Parathyroid adenoma (tissue), 2 donors: ENCODE data around the gene FAM135A.
"Not testable (repeated sequence)": the region's sequence is repeated elsewhere in the genome, so short reads cannot be mapped to it uniquely, and the experiment has no call there.

Source experiments
- H2AFZ ChIP-seq: fragments of 300-600 bp; sonication (generic); one replicate; pipeline ENCODE4 v1.7.0; 2017; ENCODE audit warnings: antibody characterized with exemption, mild to moderate bottlenecking
- H3K27ac ChIP-seq: fragments of 300-600 bp; sonication (generic); one replicate; pipeline ENCODE4 v1.7.0; 2017
- H3K27me3 ChIP-seq: fragments of 300-600 bp; sonication (generic); one replicate; pipeline ENCODE4 v1.7.0; 2017; ENCODE audit warnings: low read length; ENCODE audit not compliant: control insufficient read depth, insufficient read depth
- H3K36me3 ChIP-seq: fragments of 300-600 bp; sonication (generic); one replicate; pipeline ENCODE4 v1.7.0; 2017; ENCODE audit warnings: low read length; ENCODE audit not compliant: control insufficient read depth, insufficient read depth
- H3K4me1 ChIP-seq: fragments of 300-600 bp; sonication (generic); one replicate; pipeline ENCODE4 v1.7.0; 2017; ENCODE audit warnings: control low read depth
- H3K4me2 ChIP-seq: fragments of 300-600 bp; sonication (generic); one replicate; pipeline ENCODE4 v1.7.0; 2017; ENCODE audit warnings: low read length
- H3K4me3 ChIP-seq: fragments of 300-600 bp; sonication (generic); one replicate; pipeline ENCODE4 v1.7.0; 2017; ENCODE audit warnings: low read depth, low read length
- H3K79me2 ChIP-seq: fragments of 300-600 bp; sonication (generic); one replicate; pipeline ENCODE4 v1.7.0; 2017; ENCODE audit warnings: control low read depth
- H3K9ac ChIP-seq: fragments of 300-600 bp; sonication (generic); one replicate; pipeline ENCODE4 v1.7.0; 2017; ENCODE audit warnings: mild to moderate bottlenecking
- H3K9me3 ChIP-seq: fragments of 300-600 bp; sonication (generic); one replicate; pipeline ENCODE4 v1.7.0; 2017; ENCODE audit warnings: low read length; ENCODE audit not compliant: control insufficient read depth
- CTCF ChIP-seq: fragments of 300-600 bp; sonication (generic); IDR thresholded peaks from one replicate; pipeline ENCODE4 v1.7.0; 2017; ENCODE audit warnings: antibody characterized with exemption, mild to moderate bottlenecking
- donor health status: primary hyperparathyroidism.

Gene FAM135A

GRCh38 chr6:70494833-70495232, 81.5 kb downstream of the FAM135A start:
- Histone ChIP-seq H2AFZ (no peak overlapping the region), H3K27me3 (no peaks in the 10 kb centered on the region), H3K4me2 (no peak overlapping the region), H3K79me2 (no peaks in the 10 kb centered on the region), H3K9me3 (no peaks in the 10 kb centered on the region), H3K36me3 (no peaks in the 10 kb centered on the region), H3K4me3 (no peak overlapping the region), H3K27ac (no peak overlapping the region), H3K4me1 (no peaks in the 10 kb centered on the region), H3K9ac (no peak overlapping the region)
- no peak for TF ChIP-seq CTCF

- H3K4me3 ChIP-seq, H3K4me1 ChIP-seq, H3K9me3 ChIP-seq, H3K27ac ChIP-seq, H3K36me3 ChIP-seq, H3K27me3 ChIP-seq, H3K4me2 ChIP-seq, H2AFZ ChIP-seq, H3K79me2 ChIP-seq, H3K9ac ChIP-seq: not testable (repeated sequence)
These were observed 82.5 kb downstream of the FAM135A start for GRCh38 chr6:70495790-70496189.

- Histone ChIP-seq H3K4me1 (no peaks in the 10 kb centered on the region), H2AFZ (no peak overlapping the region), H3K4me3 (no peak overlapping the region), H3K27me3 (no peaks in the 10 kb centered on the region), H3K36me3 (no peaks in the 10 kb centered on the region), H3K9me3 (no peaks in the 10 kb centered on the region), H3K27ac (no peak overlapping the region), H3K4me2 (no peak overlapping the region), H3K79me2 (no peaks in the 10 kb centered on the region), H3K9ac (no peak overlapping the region)
- TF ChIP-seq CTCF = no peak
These were observed 89.2 kb downstream of the FAM135A start for GRCh38 chr6:70502484-70502883.

GRCh38 chr6:70503813-70504465, 90.6 kb downstream of the FAM135A start:
- H2AFZ ChIP-seq = no peak overlapping the region
- no peaks in the 10 kb centered on the region for H3K27me3 ChIP-seq
- no peaks in the 10 kb centered on the region for H3K79me2 ChIP-seq
- H3K27ac ChIP-seq = no peak overlapping the region
- no peak overlapping the region for H3K9ac ChIP-seq
- no peaks in the 10 kb centered on the region for H3K36me3 ChIP-seq
- H3K4me2 ChIP-seq = no peak overlapping the region
- no peaks in the 10 kb centered on the region for H3K4me1 ChIP-seq
- no peaks in the 10 kb centered on the region for H3K9me3 ChIP-seq
- TF ChIP-seq CTCF = no peak
- H3K4me3 ChIP-seq = no peak overlapping the region

- Histone ChIP-seq H3K4me1 (no peaks in the 10 kb centered on the region), H3K9me3 (no peaks in the 10 kb centered on the region), H3K27ac (no peak overlapping the region), H3K36me3 (no peaks in the 10 kb centered on the region), H3K27me3 (no peaks in the 10 kb centered on the region), H3K4me3 (no peak overlapping the region), H3K9ac (no peak overlapping the region), H3K4me2 (no peak overlapping the region), H3K79me2 (no peaks in the 10 kb centered on the region), H2AFZ (no peak overlapping the region)
- no peak for TF ChIP-seq CTCF
These were observed 93.0 kb downstream of the FAM135A start for GRCh38 chr6:70506321-70506720.
